LNCaP clone FGC (cell line): Measurements from ENCODE around the gene SRSF4.

Experiments used
- DNase-seq: peaks from one replicate; pipeline ENCODE4 v3.0.0-alpha.2; 2011; ENCODE audit warnings: low read depth
- H3K4me3 ChIP-seq: 2 replicates; pipeline ENCODE4 v1.5.1; 2011; ENCODE audit warnings: mild to moderate bottlenecking, low read depth, low read length, control low read depth
- CTCF ChIP-seq: IDR thresholded peaks from 2 replicates; pipeline ENCODE4 v1.5.1; 2012; ENCODE audit warnings: mild to moderate bottlenecking; ENCODE audit not compliant: control insufficient read depth, insufficient read depth; ENCODE audit errors: extremely low read depth

The SRSF4 gene

GRCh38 chr1:29193879-29194455, 12.3 kb upstream of the SRSF4 start:
- no peak for DNase-seq
- H3K4me3 ChIP-seq, result no peak overlapping the region
- no peak for TF ChIP-seq CTCF

- TF ChIP-seq CTCF, result no peak
- no peak overlapping the region for H3K4me3 ChIP-seq
- no peak for DNase-seq
Measured at GRCh38 chr1:29190718-29191117, 9.0 kb upstream of the SRSF4 start.

- no peak for TF ChIP-seq CTCF
- no peak for DNase-seq
- no peak overlapping the region for H3K4me3 ChIP-seq
Measured at GRCh38 chr1:29186707-29187106, 5.0 kb upstream of the SRSF4 start.

GRCh38 chr1:29186252-29186651, 4.6 kb upstream of the SRSF4 start:
- no peak for DNase-seq
- no peak for TF ChIP-seq CTCF
- no peak overlapping the region for H3K4me3 ChIP-seq

GRCh38 chr1:29183287-29183686, 1.6 kb upstream of the SRSF4 start:
- no peak overlapping the region for H3K4me3 ChIP-seq
- TF ChIP-seq CTCF, result no peak
- DNase-seq, result no peak

- no peak for DNase-seq
- peak overlapping the region; percentile 93 for H3K4me3 ChIP-seq
- TF ChIP-seq CTCF, result no peak
Measured at GRCh38 chr1:29180497-29181412, 945 bp downstream of the SRSF4 start.

- DNase-seq, result no peak
- TF ChIP-seq CTCF, result no peak
- H3K4me3 ChIP-seq, result peak overlapping the region; percentile 93
Measured at GRCh38 chr1:29179641-29180184, 2.0 kb downstream of the SRSF4 start.
